HG03139 (cell line): ENCODE results near the gene SEMA6A.

Experiments
- ATAC-seq: cut with Tn5 transposase; IDR thresholded peaks from one replicate; pipeline ENCODE4 v1.9.1; 2021; ENCODE audit not compliant: unreplicated experiment

The SEMA6A gene

GRCh38 chr5:116411101-116411571 is 163.5 kb downstream of the SEMA6A start:
- ATAC-seq = no peak

GRCh38 chr5:116410336-116410890 is 164.2 kb downstream of the SEMA6A start:
- ATAC-seq = no peak

GRCh38 chr5:116409591-116410296 is 164.9 kb downstream of the SEMA6A start:
- no peak for ATAC-seq

GRCh38 chr5:116406306-116407041 is 168.1 kb downstream of the SEMA6A start:
- no peak for ATAC-seq

- peak; percentile 75 for ATAC-seq
These were observed 169.8 kb downstream of the SEMA6A start for GRCh38 chr5:116404792-116405191.

- no peak for ATAC-seq
These were observed 170.6 kb downstream of the SEMA6A start for GRCh38 chr5:116404016-116404415.

- ATAC-seq = no peak
These were observed 172.4 kb downstream of the SEMA6A start for GRCh38 chr5:116402235-116402634.

- ATAC-seq = no peak
These were observed 173.0 kb downstream of the SEMA6A start for GRCh38 chr5:116401576-116401975.

- ATAC-seq = no peak
These were observed 178.0 kb downstream of the SEMA6A start for GRCh38 chr5:116396476-116397099.

- no peak for ATAC-seq
These were observed 178.9 kb downstream of the SEMA6A start for GRCh38 chr5:116395631-116396203.

- ATAC-seq = no peak
These were observed 179.4 kb downstream of the SEMA6A start for GRCh38 chr5:116395226-116395625.

GRCh38 chr5:116394186-116394867 is 180.3 kb downstream of the SEMA6A start:
- ATAC-seq = no peak
